MM.1S (cell line): ENCODE results near the gene TSSC4.

Source experiments
- DNase-seq: peaks from one replicate; pipeline ENCODE4 v3.0.0-alpha.2; 2015
- H2AFZ ChIP-seq: fragments of 300-600 bp; sonication (generic); 2 replicates; pipeline ENCODE4 v1.6.0; 2016; ENCODE audit warnings: antibody characterized with exemption, low read length
- H3F3A ChIP-seq: fragments of 300-600 bp; sonication (generic); 2 replicates; pipeline ENCODE4 v1.6.1; 2016; ENCODE audit warnings: mild to moderate bottlenecking, antibody characterized with exemption, low read length, moderate library complexity, mixed read lengths; ENCODE audit not compliant: insufficient read depth
- H3K27ac ChIP-seq: fragments of 300-600 bp; sonication (generic); 2 replicates; pipeline ENCODE4 v1.5.1; 2016; ENCODE audit warnings: mild to moderate bottlenecking, low read length
- H3K27me3 ChIP-seq: fragments of 300-600 bp; sonication (generic); replicated peaks from 2 replicates; pipeline ENCODE4 v1.6.0; 2016; ENCODE audit warnings: low read length; ENCODE audit not compliant: insufficient read depth
- H3K36me3 ChIP-seq: fragments of 300-600 bp; sonication (generic); replicated peaks from 2 replicates; pipeline ENCODE4 v1.6.1; 2016; ENCODE audit warnings: mild to moderate bottlenecking, low read length, mixed read lengths; ENCODE audit not compliant: insufficient read depth
- H3K4me1 ChIP-seq: fragments of 300-600 bp; sonication (generic); 2 replicates; pipeline ENCODE4 v1.6.1; 2016; ENCODE audit warnings: low read length, mixed read lengths
- H3K4me2 ChIP-seq: fragments of 300-600 bp; sonication (generic); 2 replicates; pipeline ENCODE4 v1.6.0; 2016; ENCODE audit warnings: low read depth, low read length
- H3K4me3 ChIP-seq: fragments of 300-600 bp; sonication (generic); 2 replicates; pipeline ENCODE4 v1.5.1; 2016; ENCODE audit warnings: low read length, mixed read lengths
- H3K79me2 ChIP-seq: fragments of 300-600 bp; sonication (generic); 2 replicates; pipeline ENCODE4 v1.6.1; 2016; ENCODE audit warnings: mixed run types, low read length, mixed read lengths
- H3K9ac ChIP-seq: fragments of 300-600 bp; sonication (generic); 2 replicates; pipeline ENCODE4 v1.6.1; 2016; ENCODE audit warnings: low read length, mixed read lengths
- H3K9me2 ChIP-seq: fragments of 300-600 bp; sonication (generic); replicated peaks from 2 replicates; pipeline ENCODE4 v1.6.1; 2016; ENCODE audit warnings: mild to moderate bottlenecking, low read length, mixed read lengths; ENCODE audit not compliant: insufficient read depth
- H3K9me3 ChIP-seq: fragments of 300-600 bp; sonication (generic); replicated peaks from 2 replicates; pipeline ENCODE4 v1.6.1; 2016; ENCODE audit warnings: mild to moderate bottlenecking, low read length, mixed read lengths; ENCODE audit not compliant: insufficient read depth
- H4K20me1 ChIP-seq: fragments of 300-600 bp; sonication (generic); 2 replicates; pipeline ENCODE4 v1.6.1; 2016; ENCODE audit warnings: mild to moderate bottlenecking, low read length, moderate library complexity, mixed read lengths; ENCODE audit not compliant: insufficient read depth
- EZH2 ChIP-seq: fragments of 300-600 bp; sonication (generic); optimal IDR thresholded peaks from 2 replicates; pipeline ENCODE3; 2017; ENCODE audit warnings: low read depth, mild to moderate bottlenecking, antibody characterized with exemption, low read length, mixed read lengths
- EZH2phosphoT487 ChIP-seq: fragments of 300-600 bp; sonication (generic); IDR thresholded peaks from 2 replicates; pipeline ENCODE4 v1.6.1; 2018; ENCODE audit warnings: antibody characterized with exemption, low read length
- TF ChIP-seq, protein P1 (sequence below): fragments of 300-600 bp; sonication (generic); IDR thresholded peaks from 2 replicates; pipeline ENCODE4 v1.5.1; 2016; ENCODE audit warnings: antibody characterized with exemption, low read length, mixed read lengths

Gene TSSC4

DNA sequence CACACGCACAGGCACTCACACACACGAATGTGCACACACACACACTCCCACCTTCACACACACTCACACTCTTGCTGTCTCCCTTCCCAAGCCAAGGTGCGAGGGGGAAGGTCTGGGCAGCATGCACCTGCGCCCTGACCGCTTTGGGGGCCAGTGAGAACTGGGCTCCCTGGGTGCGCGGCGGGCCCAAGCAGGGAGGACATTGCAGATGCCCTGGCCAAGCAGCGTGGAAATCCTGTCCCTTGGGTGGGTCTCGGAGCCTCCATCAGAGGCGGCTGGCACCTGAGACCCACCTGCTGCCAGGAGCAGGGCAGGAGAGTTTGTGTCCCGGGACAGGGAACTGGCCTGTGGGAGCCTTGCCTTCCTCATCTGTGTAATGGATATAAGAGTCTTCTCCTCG, 20.2 kb upstream of the TSSC4 start:
- H3K27me3 ChIP-seq = peaks cover 74% of the 10 kb centered on the region
- H3K4me3 ChIP-seq = no peak overlapping the region
- H3K9me3 ChIP-seq = no peaks in the 10 kb centered on the region
- no peaks in the 10 kb centered on the region for H3K79me2 ChIP-seq
- no peak for DNase-seq
- no peak overlapping the region for H3K27ac ChIP-seq
- no peak overlapping the region for H3K9ac ChIP-seq
- no peaks in the 10 kb centered on the region for H3K9me2 ChIP-seq
- no peaks in the 10 kb centered on the region for H3K36me3 ChIP-seq
- TF ChIP-seq, protein P1, sequence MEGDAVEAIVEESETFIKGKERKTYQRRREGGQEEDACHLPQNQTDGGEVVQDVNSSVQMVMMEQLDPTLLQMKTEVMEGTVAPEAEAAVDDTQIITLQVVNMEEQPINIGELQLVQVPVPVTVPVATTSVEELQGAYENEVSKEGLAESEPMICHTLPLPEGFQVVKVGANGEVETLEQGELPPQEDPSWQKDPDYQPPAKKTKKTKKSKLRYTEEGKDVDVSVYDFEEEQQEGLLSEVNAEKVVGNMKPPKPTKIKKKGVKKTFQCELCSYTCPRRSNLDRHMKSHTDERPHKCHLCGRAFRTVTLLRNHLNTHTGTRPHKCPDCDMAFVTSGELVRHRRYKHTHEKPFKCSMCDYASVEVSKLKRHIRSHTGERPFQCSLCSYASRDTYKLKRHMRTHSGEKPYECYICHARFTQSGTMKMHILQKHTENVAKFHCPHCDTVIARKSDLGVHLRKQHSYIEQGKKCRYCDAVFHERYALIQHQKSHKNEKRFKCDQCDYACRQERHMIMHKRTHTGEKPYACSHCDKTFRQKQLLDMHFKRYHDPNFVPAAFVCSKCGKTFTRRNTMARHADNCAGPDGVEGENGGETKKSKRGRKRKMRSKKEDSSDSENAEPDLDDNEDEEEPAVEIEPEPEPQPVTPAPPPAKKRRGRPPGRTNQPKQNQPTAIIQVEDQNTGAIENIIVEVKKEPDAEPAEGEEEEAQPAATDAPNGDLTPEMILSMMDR = no peak
- no peak for TF ChIP-seq EZH2
- TF ChIP-seq EZH2phosphoT487 = no peak
- peaks cover 3% of the 10 kb centered on the region; the same call in 1 of the 2 replicates for H3K4me1 ChIP-seq
- H3F3A ChIP-seq = no peaks in the 10 kb centered on the region; the same call in 1 of the 2 replicates
- no peaks in the 10 kb centered on the region for H4K20me1 ChIP-seq
- H3K4me2 ChIP-seq = peak overlapping the region; percentile 5; the same call in 1 of the 2 replicates
- H2AFZ ChIP-seq = no peak overlapping the region

GRCh38 chr11:2380807-2381350, 19.7 kb upstream of the TSSC4 start:
- Histone ChIP-seq H3K9ac (no peak overlapping the region), H3K4me1 (peaks cover 6% of the 10 kb centered on the region), H3K27me3 (peaks cover 69% of the 10 kb centered on the region), H3K4me3 (no peak overlapping the region), H2AFZ (no peak overlapping the region), H3K9me2 (no peaks in the 10 kb centered on the region), H3F3A (no peaks in the 10 kb centered on the region; the same call in 1 of the 2 replicates), H4K20me1 (no peaks in the 10 kb centered on the region), H3K9me3 (no peaks in the 10 kb centered on the region), H3K4me2 (peak overlapping the region; percentile 5; the same call in 1 of the 2 replicates), H3K79me2 (no peaks in the 10 kb centered on the region), H3K27ac (no peak overlapping the region), H3K36me3 (no peaks in the 10 kb centered on the region)
- TF ChIP-seq EZH2 (no peak), EZH2phosphoT487 (no peak)
- TF ChIP-seq, protein P1 = no peak
- DNase-seq = no peak

DNA sequence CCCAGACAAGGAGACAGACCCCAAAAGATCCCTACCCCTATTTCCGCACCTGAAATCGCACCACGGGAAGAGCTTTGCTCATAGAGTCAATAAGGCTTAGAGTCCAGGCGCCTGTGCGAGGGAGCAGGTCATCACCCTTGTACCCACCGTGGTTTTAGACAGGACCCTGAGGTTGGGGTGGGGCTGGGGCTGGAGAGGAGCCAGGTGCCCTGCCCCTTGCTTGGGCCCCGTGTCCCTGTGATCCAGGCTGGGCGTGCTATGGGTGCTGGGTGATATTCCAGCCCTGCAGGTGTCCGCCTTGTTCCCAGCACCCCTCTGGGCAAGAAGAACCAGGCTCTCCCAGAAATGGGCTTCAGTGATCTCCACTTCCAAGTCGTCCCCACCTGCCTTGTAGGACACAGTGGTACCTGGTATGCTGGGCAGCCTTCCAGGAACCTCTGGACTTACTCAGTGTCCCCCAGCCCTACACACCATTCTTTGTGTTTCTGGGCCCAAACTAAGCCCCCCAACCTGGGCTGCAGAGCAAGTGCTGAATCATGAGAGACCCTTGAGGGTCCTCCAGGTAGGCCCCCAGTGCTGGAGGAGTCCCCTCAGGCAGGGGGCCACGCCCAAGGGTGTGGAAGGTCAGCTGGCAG, 18.9 kb upstream of the TSSC4 start:
- Histone ChIP-seq H3K4me3 (no peak overlapping the region), H3K9me3 (no peaks in the 10 kb centered on the region), H3K27ac (no peak overlapping the region), H3K4me1 (peaks cover 14% of the 10 kb centered on the region), H3K9me2 (no peaks in the 10 kb centered on the region), H3K36me3 (no peaks in the 10 kb centered on the region), H3K79me2 (no peaks in the 10 kb centered on the region), H3K9ac (no peak overlapping the region), H2AFZ (no peak overlapping the region), H3K4me2 (no peak overlapping the region), H3F3A (no peaks in the 10 kb centered on the region; the same call in 1 of the 2 replicates), H4K20me1 (no peaks in the 10 kb centered on the region), H3K27me3 (peaks cover 62% of the 10 kb centered on the region)
- no peak for DNase-seq
- TF ChIP-seq, protein P1 = no peak
- TF ChIP-seq EZH2phosphoT487 = no peak
- TF ChIP-seq EZH2 = no peak
